ENCODE measurements around the gene WASHC1. TPM values are rescaled to one million over a fixed set of nuclear protein-coding genes. Genes with fewer than 3 reads are reported as not detected.
A peak's percentile ranks its signal among the peaks of the same experiment; 100 is the strongest.
"Not testable (repeated sequence)": the region's sequence is repeated elsewhere in the genome, so short reads cannot be mapped to it uniquely, and the experiment has no call there.

Gene WASHC1
- total and polyA plus RNA-seq, 9 of the 15 experiments (the other 6 are each of a cell fraction or from before 2014, with no cell fraction given): 0.21 to 25.6 (median 11.0) TPM

DNA sequence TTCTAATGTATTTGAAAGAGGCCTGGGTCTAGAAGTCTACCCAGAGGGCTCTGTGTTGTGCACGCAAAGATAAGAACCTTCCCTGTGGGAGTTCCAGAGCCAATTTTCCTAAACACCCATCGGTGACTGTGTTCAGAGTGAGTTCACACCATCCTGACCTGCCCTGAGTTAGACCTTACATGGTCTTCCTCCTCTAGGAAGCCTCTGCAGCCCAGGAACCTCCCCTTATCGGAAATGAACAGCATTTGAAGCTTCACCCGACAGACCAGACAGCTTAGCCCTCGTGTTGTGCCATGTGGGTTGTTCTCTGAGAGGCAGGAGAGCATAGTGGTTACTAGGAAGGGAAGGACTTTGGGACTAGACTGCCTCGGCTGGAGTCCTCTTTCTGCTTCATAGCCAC is 3.1 kb upstream of the WASHC1 start (continued):
- TF ChIP-seq, protein P1, sequence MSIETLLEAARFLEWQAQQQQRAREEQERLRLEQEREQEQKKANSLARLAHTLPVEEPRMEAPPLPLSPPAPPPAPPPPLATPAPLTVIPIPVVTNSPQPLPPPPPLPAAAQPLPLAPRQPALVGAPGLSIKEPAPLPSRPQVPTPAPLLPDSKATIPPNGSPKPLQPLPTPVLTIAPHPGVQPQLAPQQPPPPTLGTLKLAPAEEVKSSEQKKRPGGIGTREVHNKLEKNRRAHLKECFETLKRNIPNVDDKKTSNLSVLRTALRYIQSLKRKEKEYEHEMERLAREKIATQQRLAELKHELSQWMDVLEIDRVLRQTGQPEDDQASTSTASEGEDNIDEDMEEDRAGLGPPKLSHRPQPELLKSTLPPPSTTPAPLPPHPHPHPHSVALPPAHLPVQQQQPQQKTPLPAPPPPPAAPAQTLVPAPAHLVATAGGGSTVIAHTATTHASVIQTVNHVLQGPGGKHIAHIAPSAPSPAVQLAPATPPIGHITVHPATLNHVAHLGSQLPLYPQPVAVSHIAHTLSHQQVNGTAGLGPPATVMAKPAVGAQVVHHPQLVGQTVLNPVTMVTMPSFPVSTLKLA (conservative IDR thresholded peaks at IDR 0.05): peak in 1 of 2 experiments; percentile 48; a peak in 2 of 4 replicates
- TF ChIP-seq NCOR1 (IDR thresholded peaks at IDR 0.05) (peak; percentile 45; the same call in 1 of the 2 replicates), L3MBTL2 (IDR thresholded peaks at IDR 0.05) (peak; percentile 83)

DNA sequence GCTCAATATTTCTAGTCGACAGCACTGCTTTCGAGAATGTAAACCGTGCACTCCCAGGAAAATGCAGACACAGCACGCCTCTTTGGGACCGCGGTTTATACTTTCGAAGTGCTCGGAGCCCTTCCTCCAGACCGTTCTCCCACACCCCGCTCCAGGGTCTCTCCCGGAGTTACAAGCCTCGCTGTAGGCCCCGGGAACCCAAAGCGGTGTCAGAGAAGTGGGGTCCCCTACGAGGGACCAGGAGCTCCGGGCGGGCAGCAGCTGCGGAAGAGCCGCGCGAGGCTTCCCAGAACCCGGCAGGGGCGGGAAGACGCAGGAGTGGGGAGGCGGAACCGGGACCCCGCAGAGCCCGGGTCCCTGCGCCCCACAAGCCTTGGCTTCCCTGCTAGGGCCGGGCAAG is 481 bp downstream of the WASHC1 start:
- BruUV-seq (replicated peaks); H3K9me1 ChIP-seq (ENCODE audit: control insufficient read depth, insufficient read depth, low read length); H3K9me3 ChIP-seq (replicated peaks; ENCODE audit: control insufficient read depth, insufficient read depth, low read depth, low read length); H3K79me2 ChIP-seq (ENCODE audit: control insufficient read depth, insufficient read depth, low read length); H2AFZ ChIP-seq (ENCODE audit: low read depth, low read length); H3K36me3 ChIP-seq (ENCODE audit: control insufficient read depth, insufficient read depth, low read length); H4K20me1 ChIP-seq (replicated peaks; ENCODE audit: control insufficient read depth, insufficient read depth, low read length); POLR2A ChIA-PET; DNase-seq (ENCODE audit: extremely low read depth in 1 of 4, low spot score in 3 of 4); H3K4me2 ChIP-seq (ENCODE audit: insufficient read depth, low read length); ATAC-seq; H3K27ac ChIP-seq (ENCODE audit: extremely low read depth, low read depth, low read length); FAIRE-seq; H3K27me3 ChIP-seq (ENCODE audit: control insufficient read depth in 2 of 2, insufficient read depth in 2 of 2, low read length in 2 of 2); CTCF ChIA-PET (ENCODE audit: low intra/inter-chr PET ratio); H3K4me1 ChIP-seq (replicated peaks in 1 of 2; ENCODE audit: control insufficient read depth in 2 of 2, insufficient read depth in 2 of 2, low read length in 2 of 2); in situ Hi-C loops (cut with MboI); intact Hi-C loops (cut with micrococcal nuclease): not testable (repeated sequence)
- H3K9ac ChIP-seq (ENCODE audit: insufficient read depth in 1 of 2, low read depth in 2 of 2, low read length in 2 of 2): peak overlapping the region in 1 of 2 experiments; percentile 82; a peak in 3 of 4 replicates
- 0% methylated on average over 5 of the region's 30 CpGs for WGBS (ENCODE audit: insufficient coverage, low coverage, missing lambda C conversion rate)
- H3K4me3 ChIP-seq: peak overlapping the region; percentile 37

DNA sequence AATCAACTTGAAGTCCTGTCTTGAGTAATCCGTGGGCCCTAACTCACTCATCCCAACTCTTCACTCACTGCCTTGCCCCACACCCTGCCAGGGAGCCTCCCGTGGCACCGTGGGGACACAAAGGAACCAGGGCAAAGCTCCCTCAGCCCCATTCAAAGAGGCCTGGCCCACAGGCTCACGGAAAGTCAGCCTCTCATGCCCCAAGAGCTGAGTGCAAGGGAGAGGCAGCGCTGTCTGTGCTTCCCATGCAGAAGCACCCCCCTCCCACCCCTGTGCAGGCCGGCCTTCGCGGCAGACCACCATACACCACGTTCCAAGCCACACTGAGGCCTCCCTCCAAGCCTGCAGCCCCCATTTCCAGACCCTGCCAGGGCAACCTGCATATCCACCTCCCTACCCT is 7.6 kb downstream of the WASHC1 start:
- H3K79me2 ChIP-seq (ENCODE audit: control insufficient read depth, insufficient read depth, low read length); DNase-seq (ENCODE audit: extremely low read depth in 1 of 4, low spot score in 3 of 4); H3K9me1 ChIP-seq (ENCODE audit: control insufficient read depth, insufficient read depth, low read length); H3K9ac ChIP-seq (ENCODE audit: insufficient read depth in 1 of 2, low read depth in 2 of 2, low read length in 2 of 2); H3K27me3 ChIP-seq (ENCODE audit: control insufficient read depth in 2 of 2, insufficient read depth in 2 of 2, low read length in 2 of 2); CTCF ChIA-PET (ENCODE audit: low intra/inter-chr PET ratio); intact Hi-C loops (cut with micrococcal nuclease); H2AFZ ChIP-seq (ENCODE audit: low read depth, low read length); H3K27ac ChIP-seq (ENCODE audit: extremely low read depth, low read depth, low read length); H3K9me3 ChIP-seq (replicated peaks; ENCODE audit: control insufficient read depth, insufficient read depth, low read depth, low read length); H3K4me2 ChIP-seq (ENCODE audit: insufficient read depth, low read length); H3K4me3 ChIP-seq; H4K20me1 ChIP-seq (replicated peaks; ENCODE audit: control insufficient read depth, insufficient read depth, low read length); FAIRE-seq; ATAC-seq; H3K4me1 ChIP-seq (replicated peaks in 1 of 2; ENCODE audit: control insufficient read depth in 2 of 2, insufficient read depth in 2 of 2, low read length in 2 of 2); in situ Hi-C loops (cut with MboI); H3K36me3 ChIP-seq (ENCODE audit: control insufficient read depth, insufficient read depth, low read length); POLR2A ChIA-PET: not testable (repeated sequence)
- BruUV-seq (replicated peaks): TSS peak; percentile 43
- WGBS (ENCODE audit: insufficient coverage, low coverage, missing lambda C conversion rate): 89% methylated on average over 3 of the region's 9 CpGs

DNA sequence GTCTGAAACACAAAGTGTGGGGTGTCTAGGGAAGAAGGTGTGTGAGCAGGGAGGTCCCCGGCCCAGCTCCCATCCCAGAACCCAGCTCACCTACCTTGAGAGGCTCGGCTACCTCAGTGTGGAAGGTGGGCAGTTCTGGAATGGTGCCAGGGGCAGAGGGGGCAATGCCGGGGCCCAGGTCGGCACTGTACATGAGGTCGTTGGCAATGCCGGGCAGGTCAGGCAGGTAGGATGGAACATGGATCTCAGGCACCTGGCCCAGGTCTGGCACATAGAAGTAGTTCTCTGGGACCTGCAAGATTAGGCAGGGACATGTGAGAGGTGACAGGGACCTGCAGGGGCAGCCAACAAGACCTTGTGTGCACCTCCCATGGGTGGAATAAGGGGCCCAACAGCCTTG is 12.4 kb downstream of the WASHC1 start:
- H3K27me3 ChIP-seq (ENCODE audit: control insufficient read depth in 2 of 2, insufficient read depth in 2 of 2, low read length in 2 of 2); CTCF ChIA-PET (ENCODE audit: low intra/inter-chr PET ratio); BruUV-seq (replicated peaks); H3K4me2 ChIP-seq (ENCODE audit: insufficient read depth, low read length); POLR2A ChIA-PET; H3K36me3 ChIP-seq (ENCODE audit: control insufficient read depth, insufficient read depth, low read length); H3K79me2 ChIP-seq (ENCODE audit: control insufficient read depth, insufficient read depth, low read length); H4K20me1 ChIP-seq (replicated peaks; ENCODE audit: control insufficient read depth, insufficient read depth, low read length); DNase-seq (ENCODE audit: extremely low read depth in 1 of 4, low spot score in 3 of 4); FAIRE-seq; in situ Hi-C loops (cut with MboI); H3K4me1 ChIP-seq (replicated peaks in 1 of 2; ENCODE audit: control insufficient read depth in 2 of 2, insufficient read depth in 2 of 2, low read length in 2 of 2); ATAC-seq; H3K27ac ChIP-seq (ENCODE audit: extremely low read depth, low read depth, low read length); intact Hi-C loops (cut with micrococcal nuclease); H3K9me1 ChIP-seq (ENCODE audit: control insufficient read depth, insufficient read depth, low read length); H3K9me3 ChIP-seq (replicated peaks; ENCODE audit: control insufficient read depth, insufficient read depth, low read depth, low read length); H2AFZ ChIP-seq (ENCODE audit: low read depth, low read length); H3K9ac ChIP-seq (ENCODE audit: insufficient read depth in 1 of 2, low read depth in 2 of 2, low read length in 2 of 2); H3K4me3 ChIP-seq: not testable (repeated sequence)
- 100% methylated on average over 3 of the region's 6 CpGs for WGBS (ENCODE audit: insufficient coverage, low coverage, missing lambda C conversion rate)

Measured in K562 (cell line).